RCC 7860 (cell line): ENCODE data around the gene LITAFD.

Experiments
- DNase-seq: peaks from one replicate; pipeline ENCODE4 v3.0.0-alpha.2; 2015; ENCODE audit warnings: low spot score
- FAIRE-seq: peaks from 2 replicates; lab custom pipeline; 2012; peaks lifted over from hg19 to GRCh38; lab: Jason Lieb, UNC

LITAFD gene

GRCh38 chr16:8890549-8890921 is 8.4 kb downstream of the LITAFD start:
- FAIRE-seq (no peak), DNase-seq (no peak)

- FAIRE-seq (no peak), DNase-seq (no peak)
Observed at GRCh38 chr16:8892101-8892575, 10.0 kb downstream of the LITAFD start.

DNA sequence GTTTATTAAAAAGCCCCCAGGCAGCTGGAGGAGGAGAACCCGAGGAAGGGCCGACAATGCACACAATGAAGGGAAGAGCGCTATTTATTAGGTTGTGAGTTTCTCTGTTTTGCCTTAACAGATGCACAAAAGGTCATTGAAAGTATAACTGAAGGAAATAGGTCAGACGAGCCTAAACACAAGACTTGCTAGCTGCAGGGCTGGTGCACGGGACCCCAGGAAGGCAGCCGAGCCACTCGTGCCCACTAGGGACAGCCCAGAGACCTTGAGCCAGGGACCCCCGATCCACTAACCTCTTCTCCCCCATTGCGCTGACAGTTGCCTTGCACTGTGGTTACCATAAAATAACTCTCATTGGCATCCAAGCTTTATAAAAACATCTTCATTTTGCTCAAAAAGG is 11.3 kb downstream of the LITAFD start:
- FAIRE-seq (no peak), DNase-seq (no peak)

- FAIRE-seq = no peak
- DNase-seq = no peak
Observed at GRCh38 chr16:8893976-8894690, 12.0 kb downstream of the LITAFD start.

- FAIRE-seq (no peak), DNase-seq (no peak)
Observed at GRCh38 chr16:8894736-8895334, 12.7 kb downstream of the LITAFD start.

DNA sequence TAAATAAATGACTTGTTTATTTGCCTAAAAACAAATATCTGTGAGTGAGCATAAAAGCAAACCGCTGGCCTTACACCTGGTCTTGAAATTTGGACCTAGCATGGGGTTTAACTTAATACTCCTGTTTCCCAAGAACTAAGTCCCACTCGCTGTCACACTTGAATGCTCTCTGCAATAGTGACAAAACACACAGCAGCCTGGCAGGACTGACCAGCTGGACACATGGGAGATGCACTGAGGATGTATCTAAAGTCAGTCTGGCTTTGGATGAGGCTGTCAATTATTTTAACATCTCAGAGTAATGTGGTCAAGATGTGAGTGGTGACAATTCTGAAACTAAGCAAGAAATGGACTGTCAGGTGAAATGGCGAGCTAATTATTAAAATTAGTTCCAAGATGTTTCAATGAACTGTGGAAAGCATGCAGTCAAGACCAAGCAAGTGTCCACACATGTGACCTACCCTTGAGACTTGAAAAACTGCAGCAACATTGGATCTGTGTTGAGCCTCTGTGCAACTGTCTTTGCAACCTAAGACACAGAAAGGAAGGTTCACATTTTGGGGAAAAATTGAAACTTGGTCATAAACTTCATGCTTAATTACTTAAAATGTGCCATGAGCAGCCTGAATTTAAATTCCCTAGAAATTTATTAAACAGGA is 16.6 kb downstream of the LITAFD start:
- FAIRE-seq (no peak), DNase-seq (no peak)

GRCh38 chr16:8899709-8900317 is 17.7 kb downstream of the LITAFD start:
- FAIRE-seq (no peak), DNase-seq (no peak)

DNA sequence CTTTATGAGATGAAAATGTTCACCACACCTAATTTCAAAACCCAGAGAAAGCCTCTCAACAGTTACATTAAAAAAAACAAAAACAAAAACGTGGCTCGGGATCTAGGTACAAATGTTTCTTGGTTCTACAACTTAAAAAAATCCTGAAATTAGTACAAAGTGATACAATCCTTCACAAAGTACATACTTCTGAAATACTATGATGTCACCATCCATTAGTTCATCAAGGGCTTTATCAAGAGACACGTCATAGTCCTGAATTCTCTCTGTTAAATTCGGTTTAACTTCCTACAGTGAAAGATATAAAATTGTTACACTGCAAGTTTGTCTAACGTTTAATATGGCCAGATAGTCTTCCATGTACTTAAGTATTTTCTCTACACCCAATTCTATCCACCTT is 18.2 kb downstream of the LITAFD start:
- FAIRE-seq = no peak

DNA sequence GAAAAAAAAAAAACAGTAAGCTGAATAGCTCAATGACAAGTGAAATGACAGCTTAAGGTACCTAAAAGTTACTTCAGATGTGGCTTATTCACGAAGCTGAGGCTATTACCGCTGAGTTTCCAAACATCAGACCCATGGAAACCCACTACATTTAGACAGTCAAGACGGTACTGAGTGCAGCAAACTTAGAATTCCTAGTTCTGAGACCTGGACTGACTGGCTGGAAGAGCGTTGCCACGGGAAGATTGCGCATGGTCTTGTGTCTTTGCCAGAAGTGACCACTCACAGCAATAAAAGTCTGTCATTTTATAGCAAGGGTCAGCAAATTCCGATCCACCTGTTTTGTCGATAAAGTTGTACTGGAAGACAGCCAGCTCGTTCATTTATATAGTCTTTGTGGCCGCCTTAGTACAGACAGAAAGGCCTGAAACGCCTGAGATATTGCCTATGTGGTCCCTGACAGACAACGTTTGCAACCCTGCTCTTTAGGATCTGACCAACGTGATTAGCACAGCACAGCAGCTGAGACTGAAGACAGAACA is 19.2 kb downstream of the LITAFD start:
- no peak for FAIRE-seq
- no peak for DNase-seq

More for the DNA sequence above, 18.2 kb downstream of the LITAFD start:
- no peak for DNase-seq

DNA sequence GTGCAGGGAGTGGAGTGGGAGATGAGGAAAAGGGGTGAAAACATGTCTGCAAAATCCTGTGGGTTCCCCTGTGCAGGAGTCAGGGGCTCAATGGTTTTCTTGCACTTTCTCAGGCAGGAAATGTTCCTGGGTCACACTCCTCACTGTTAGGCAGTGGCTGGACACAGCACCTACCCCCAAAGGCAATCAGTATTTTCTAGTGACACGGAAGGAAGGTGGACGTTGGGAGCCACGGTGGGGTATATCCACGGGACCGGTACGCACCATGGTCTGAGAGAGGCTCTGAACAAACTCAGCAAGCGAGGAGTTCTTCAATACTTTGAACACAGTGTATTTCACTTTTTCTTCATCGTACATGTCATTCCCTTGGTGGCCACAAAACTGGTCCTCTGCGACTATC is 20.9 kb downstream of the LITAFD start:
- FAIRE-seq (no peak), DNase-seq (no peak)

DNA sequence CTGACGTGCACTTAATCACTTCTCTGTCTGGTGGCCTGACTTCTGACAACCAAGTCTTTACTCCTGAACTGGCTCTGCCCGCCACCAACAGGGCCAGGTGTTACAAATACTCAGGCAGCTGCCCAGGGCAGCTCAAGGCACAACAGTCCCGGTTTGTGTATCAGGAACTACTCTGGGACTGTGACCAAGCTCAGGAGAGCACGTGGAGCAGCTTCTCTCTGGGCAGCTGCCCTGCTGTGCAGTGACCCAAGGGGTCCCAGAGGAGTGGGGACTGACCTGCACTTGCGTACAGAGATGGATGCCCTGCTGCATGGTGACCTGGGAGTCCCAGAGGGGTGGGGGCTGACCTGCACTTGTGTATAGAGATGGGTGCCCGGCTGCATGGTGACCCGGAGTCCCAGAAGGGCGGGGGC is 21.9 kb downstream of the LITAFD start:
- DNase-seq = no peak
- no peak for FAIRE-seq

DNA sequence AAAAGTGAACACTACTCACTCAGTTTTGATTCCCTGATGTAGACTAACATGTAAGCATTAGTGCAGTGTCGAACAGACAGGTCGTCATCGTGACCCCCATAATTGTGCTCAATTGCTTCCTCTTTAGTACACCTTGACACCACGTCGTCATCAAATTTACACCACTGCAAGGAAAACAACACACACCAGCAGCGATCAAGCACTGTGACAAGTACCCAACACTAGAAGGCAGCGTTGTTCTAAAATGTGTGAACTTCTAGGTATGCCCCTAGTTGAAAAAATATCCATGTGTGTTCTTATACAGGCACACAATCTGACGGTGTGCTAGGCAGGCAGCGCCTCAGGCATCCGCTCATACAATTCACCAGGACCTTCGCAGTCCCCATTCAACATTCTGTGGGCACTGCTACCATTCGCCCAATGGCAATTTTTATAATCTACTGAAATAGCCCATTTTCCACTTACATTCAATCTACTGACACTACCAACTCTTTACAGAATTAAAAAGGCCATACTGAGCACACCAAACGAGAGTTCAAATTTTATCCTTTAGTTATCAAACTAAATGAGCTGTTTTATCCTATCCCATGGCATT is 23.1 kb downstream of the LITAFD start:
- FAIRE-seq (no peak), DNase-seq (no peak)

GRCh38 chr16:8905795-8906591 is 23.8 kb downstream of the LITAFD start:
- FAIRE-seq (no peak), DNase-seq (no peak)

DNA sequence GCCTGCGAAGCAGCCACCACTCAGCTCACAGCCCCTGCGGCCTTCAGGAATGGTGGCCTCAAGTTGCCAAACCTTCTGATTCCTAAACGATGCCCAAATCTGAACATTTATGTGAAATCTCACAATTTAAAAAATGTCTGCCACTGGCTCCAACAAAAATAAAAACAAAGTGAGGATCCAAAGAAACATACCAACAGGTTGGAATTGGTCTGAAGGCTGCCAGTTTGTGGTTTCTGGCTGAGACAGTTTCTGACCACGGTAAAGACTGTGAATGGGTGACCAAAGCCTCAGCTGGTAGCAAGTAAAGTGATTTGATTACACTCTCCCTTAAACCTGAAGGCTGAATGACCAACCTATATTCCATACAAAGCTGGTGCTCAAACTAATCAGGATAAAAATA is 24.9 kb downstream of the LITAFD start:
- FAIRE-seq (no peak), DNase-seq (no peak)

DNA sequence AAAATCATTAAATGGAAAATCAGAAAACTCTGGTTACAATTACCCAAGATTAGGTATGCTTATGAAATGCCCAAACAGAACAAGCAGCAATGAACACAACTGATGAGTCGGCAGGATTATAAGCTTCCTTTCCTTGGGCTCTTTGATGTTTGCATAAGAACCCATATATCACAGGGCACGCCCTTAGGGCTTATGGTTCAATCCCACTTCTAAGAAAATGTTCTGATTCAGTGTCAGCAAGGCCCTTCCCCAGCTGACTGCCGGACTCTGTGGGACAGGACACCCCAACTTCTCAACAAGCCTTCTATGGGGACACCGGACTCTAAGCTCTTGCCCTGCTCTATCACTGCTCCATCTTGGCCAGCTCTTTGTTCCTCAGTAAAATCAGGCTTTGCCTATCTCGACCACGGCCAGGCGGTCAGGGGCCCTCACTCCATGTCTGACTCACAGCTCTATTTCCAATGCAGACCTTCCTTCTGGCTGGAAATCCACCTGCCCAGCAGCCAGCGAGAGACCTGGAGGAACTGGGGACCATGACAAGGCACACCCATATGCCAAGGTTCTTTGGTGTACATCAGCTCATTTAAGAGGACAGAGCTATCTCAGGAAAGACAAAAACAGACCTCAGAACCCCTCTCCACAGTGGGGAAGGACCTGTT is 26.8 kb downstream of the LITAFD start:
- FAIRE-seq = no peak

GRCh38 chr16:8910811-8911210 is 28.7 kb downstream of the LITAFD start:
- FAIRE-seq (no peak), DNase-seq (no peak)

More for the DNA sequence above, 26.8 kb downstream of the LITAFD start:
- DNase-seq = no peak

- DNase-seq (no peak), FAIRE-seq (no peak)
Observed at GRCh38 chr16:8912793-8913192, 30.6 kb downstream of the LITAFD start.

GRCh38 chr16:8914098-8914497 is 31.9 kb downstream of the LITAFD start:
- DNase-seq (no peak), FAIRE-seq (no peak)

- FAIRE-seq (no peak), DNase-seq (no peak)
Observed at GRCh38 chr16:8915722-8916301, 33.7 kb downstream of the LITAFD start.
